IMR-90 (cell line): ENCODE results near the gene ANKMY1.

Experiments used
- BHLHE40 ChIP-seq: fragments of 150-350 bp; IDR thresholded peaks from 2 replicates; pipeline ENCODE4 v1.6.1; 2016; ENCODE audit warnings: mild to moderate bottlenecking, low read depth, low read length
- CEBPB ChIP-seq: IDR thresholded peaks from 2 replicates; pipeline ENCODE4 v1.6.1; 2012; ENCODE audit warnings: low read depth, low read length, improper control_type of control experiment
- CHD1 ChIP-seq: IDR thresholded peaks from 2 replicates; pipeline ENCODE4 v1.6.1; 2012; ENCODE audit warnings: low read depth, low read length, improper control_type of control experiment
- CTCF ChIP-seq: conservative IDR thresholded peaks from 2 replicates; pipeline ENCODE4 v1.5.1; 2012; ENCODE audit warnings: mild to moderate bottlenecking, low read depth, low read length, improper control_type of control experiment
- ELK1 ChIP-seq: fragments of 150-350 bp; IDR thresholded peaks from 2 replicates; pipeline ENCODE4 v1.6.1; 2016; ENCODE audit warnings: low read depth, mild to moderate bottlenecking, low read length, moderate library complexity, borderline replicate concordance
- FOS ChIP-seq: fragments of 150-350 bp; IDR thresholded peaks from 2 replicates; pipeline ENCODE4 v1.6.1; 2016; ENCODE audit warnings: low read depth, low read length
- MAZ ChIP-seq: IDR thresholded peaks from 2 replicates; pipeline ENCODE4 v1.6.1; 2012; ENCODE audit warnings: low read depth, mild to moderate bottlenecking, low read length, improper control_type of control experiment, moderate library complexity, borderline replicate concordance
- MXI1 ChIP-seq: IDR thresholded peaks from 2 replicates; pipeline ENCODE4 v1.6.1; 2012; ENCODE audit warnings: low read depth, mild to moderate bottlenecking, low read length, moderate library complexity, borderline replicate concordance
- POLR2A ChIP-seq: IDR thresholded peaks from 2 replicates; pipeline ENCODE4 v1.6.1; 2012; ENCODE audit warnings: mild to moderate bottlenecking, low read depth, low read length
- RAD21 ChIP-seq: IDR thresholded peaks from 2 replicates; pipeline ENCODE4 v1.6.1; 2012; ENCODE audit warnings: low read length, improper control_type of control experiment
- RFX5 ChIP-seq: IDR thresholded peaks from 2 replicates; pipeline ENCODE4 v1.8.0; 2012; ENCODE audit warnings: low read depth, mild to moderate bottlenecking, low read length, moderate library complexity
- SMC3 ChIP-seq: fragments of 150-350 bp; IDR thresholded peaks from 2 replicates; pipeline ENCODE4 v1.6.1; 2016; ENCODE audit warnings: low read depth, mild to moderate bottlenecking, antibody characterized with exemption, low read length, moderate library complexity
- USF2 ChIP-seq: fragments of 150-350 bp; IDR thresholded peaks from 2 replicates; pipeline ENCODE4 v1.6.1; 2017; ENCODE audit warnings: mild to moderate bottlenecking, antibody characterized with exemption, low read length, low read depth

GRCh38 chr2:240462073-240462706 is 95.6 kb downstream of the ANKMY1 start:
- TF ChIP-seq USF2 = no peak
- TF ChIP-seq MAZ = no peak
- TF ChIP-seq CTCF = no peak
- no peak for TF ChIP-seq RAD21
- no peak for TF ChIP-seq CHD1
- TF ChIP-seq POLR2A = no peak
- no peak for TF ChIP-seq MXI1
- no peak for TF ChIP-seq RFX5
- no peak for TF ChIP-seq BHLHE40
- no peak for TF ChIP-seq FOS
- TF ChIP-seq CEBPB = no peak
- TF ChIP-seq ELK1 = no peak
- no peak for TF ChIP-seq SMC3
